DOHH2 (cell line): Measurements from ENCODE around the gene DNMBP.

Experiments used
- EZH2phosphoT487 ChIP-seq: fragments of 200-600 bp; sonication (generic); IDR thresholded peaks from 2 replicates; pipeline ENCODE4 v1.6.1; 2017; ENCODE audit warnings: borderline replicate concordance, mild to moderate bottlenecking, antibody characterized with exemption, low read length, moderate library complexity, mixed read lengths
- TF ChIP-seq, protein P1 (sequence below): fragments of 200-600 bp; sonication (generic); IDR thresholded peaks from one replicate; pipeline ENCODE4 v1.5.1; 2014; ENCODE audit warnings: antibody characterized with exemption, mild to moderate bottlenecking, low read depth, low read length; ENCODE audit not compliant: poor library complexity, severe bottlenecking

DNA sequence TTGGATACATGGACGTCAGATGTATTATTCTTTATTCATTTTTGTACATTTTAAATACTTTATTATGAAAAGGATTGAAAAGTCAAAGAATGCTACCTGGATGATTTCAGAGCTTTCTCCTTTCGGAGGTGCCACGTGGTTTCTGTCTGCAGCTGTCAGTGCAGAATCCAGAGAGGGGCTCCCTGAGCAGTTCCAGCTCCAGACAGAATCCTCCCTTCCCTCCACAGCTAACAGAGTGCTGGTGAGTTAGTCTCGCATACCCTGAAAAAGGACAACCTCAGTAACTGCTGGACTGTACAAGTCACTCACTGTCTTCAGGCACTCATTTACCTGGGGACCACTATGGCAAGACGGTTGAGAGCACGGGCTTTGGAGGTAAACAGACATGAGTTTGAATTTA is 10.9 kb downstream of the DNMBP start:
- TF ChIP-seq, protein P1, sequence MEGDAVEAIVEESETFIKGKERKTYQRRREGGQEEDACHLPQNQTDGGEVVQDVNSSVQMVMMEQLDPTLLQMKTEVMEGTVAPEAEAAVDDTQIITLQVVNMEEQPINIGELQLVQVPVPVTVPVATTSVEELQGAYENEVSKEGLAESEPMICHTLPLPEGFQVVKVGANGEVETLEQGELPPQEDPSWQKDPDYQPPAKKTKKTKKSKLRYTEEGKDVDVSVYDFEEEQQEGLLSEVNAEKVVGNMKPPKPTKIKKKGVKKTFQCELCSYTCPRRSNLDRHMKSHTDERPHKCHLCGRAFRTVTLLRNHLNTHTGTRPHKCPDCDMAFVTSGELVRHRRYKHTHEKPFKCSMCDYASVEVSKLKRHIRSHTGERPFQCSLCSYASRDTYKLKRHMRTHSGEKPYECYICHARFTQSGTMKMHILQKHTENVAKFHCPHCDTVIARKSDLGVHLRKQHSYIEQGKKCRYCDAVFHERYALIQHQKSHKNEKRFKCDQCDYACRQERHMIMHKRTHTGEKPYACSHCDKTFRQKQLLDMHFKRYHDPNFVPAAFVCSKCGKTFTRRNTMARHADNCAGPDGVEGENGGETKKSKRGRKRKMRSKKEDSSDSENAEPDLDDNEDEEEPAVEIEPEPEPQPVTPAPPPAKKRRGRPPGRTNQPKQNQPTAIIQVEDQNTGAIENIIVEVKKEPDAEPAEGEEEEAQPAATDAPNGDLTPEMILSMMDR: no peak
- TF ChIP-seq EZH2phosphoT487: no peak
